ENCODE results near the gene MRM1. TPM values are rescaled to one million over a fixed set of nuclear protein-coding genes. Genes with fewer than 3 reads are reported as not detected.
"Not testable (repeated sequence)": the region's sequence is repeated elsewhere in the genome, so short reads cannot be mapped to it uniquely, and the experiment has no call there.

Gene MRM1
- total RNA-seq, 1 experiment from 2014 or later = 19.9 TPM

DNA sequence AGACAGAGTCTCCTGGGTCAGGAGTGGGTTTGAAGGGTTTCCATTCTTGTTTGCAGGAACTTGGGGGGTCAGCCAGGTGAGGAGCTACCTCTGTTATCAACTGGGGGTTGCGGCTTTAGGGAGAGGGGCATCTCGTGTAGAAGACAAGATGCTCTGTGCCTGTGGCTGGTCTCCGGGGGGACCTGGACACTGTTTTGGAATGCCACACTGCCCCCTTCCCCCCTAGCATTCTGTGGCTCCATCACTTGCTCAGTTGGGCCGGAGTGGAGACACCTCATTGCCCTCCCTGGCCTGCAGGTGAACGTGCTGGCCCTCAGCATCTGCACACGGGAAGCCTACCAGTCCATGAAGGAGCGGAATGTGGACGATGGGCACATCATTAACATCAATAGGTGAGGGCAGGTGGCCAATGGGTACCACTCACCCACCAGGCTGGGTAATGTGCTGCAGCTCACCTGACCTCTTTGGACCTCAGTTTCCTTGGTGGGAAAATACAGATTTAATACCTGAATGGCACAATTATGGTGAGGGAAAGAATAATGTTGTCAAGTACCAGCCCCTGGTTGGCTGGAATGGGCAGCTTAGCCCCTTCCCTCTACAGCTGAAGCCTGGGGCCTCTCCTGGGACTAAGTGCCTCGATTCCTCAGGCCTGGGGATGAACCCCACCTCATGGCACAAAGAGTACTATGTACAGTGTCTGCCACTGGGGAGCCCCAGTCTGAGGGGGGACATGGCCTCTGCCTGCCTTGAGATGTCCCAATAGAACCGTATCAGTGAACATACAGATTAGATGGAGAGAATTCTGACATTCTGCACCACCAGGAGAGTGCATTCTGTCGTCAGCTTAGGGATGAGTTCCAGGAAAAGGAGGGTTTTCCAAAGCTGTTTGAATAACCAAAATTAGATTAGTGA is 3.3 kb upstream of the MRM1 start:
- H3K4me3 ChIP-seq = no peak overlapping the region
- peaks cover 19% of the 10 kb centered on the region for H3K36me3 ChIP-seq
- H3K9me3 ChIP-seq = no peaks in the 10 kb centered on the region
- DNase-seq = no peak
- H3K27me3 ChIP-seq = no peaks in the 10 kb centered on the region

DNA sequence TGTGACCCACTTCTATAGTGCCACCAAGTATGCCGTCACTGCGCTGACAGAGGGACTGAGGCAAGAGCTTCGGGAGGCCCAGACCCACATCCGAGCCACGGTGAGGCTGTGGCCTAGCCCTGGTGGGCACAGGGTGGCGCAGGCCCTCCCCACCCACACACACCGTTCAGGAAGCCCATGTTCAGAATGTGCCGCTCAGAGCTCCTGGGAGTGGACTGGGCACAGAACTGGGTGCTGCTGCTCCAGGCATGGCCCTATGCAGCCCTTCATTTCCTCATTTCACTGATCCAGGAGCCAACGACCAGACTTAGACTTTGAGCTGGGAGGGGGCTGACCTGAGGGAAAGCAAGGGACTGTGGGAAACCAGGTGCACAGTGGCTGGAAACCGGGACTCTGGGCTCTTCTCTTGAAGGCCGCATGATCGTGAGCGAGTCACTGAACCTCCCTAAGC is 2.4 kb upstream of the MRM1 start:
- H3K4me3 ChIP-seq = no peak overlapping the region
- peaks cover 25% of the 10 kb centered on the region for H3K36me3 ChIP-seq
- no peaks in the 10 kb centered on the region for H3K27me3 ChIP-seq
- H3K9me3 ChIP-seq = no peaks in the 10 kb centered on the region
- no peak for DNase-seq

DNA sequence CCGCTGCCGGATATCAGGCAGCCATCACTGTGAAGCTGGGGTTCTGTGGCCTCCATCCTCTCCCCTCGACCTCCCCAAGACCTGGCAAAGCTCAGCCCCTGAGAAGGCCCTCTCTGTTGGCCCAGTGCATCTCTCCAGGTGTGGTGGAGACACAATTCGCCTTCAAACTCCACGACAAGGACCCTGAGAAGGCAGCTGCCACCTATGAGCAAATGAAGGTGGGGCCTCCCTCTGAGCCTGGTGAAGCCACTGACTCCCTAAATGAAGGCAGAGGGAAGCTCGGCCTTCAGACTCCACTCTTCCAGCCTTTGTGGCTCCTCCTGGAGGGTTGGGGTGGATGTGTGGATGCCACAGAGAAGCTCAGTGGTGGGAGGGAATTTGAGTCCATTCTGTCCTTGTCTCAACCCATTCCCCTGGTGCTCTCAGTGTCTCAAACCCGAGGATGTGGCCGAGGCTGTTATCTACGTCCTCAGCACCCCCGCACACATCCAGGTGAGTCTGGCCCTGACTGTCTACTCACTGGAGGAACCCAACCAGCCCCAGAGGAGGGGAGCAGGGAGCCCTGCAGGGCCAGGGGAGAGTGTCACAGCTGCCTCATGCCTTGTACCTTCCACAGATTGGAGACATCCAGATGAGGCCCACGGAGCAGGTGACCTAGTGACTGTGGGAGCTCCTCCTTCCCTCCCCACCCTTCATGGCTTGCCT is 1.7 kb upstream of the MRM1 start:
- no peak overlapping the region for H3K4me3 ChIP-seq
- no peaks in the 10 kb centered on the region for H3K27me3 ChIP-seq
- H3K9me3 ChIP-seq = no peaks in the 10 kb centered on the region
- DNase-seq = no peak
- peaks cover 26% of the 10 kb centered on the region for H3K36me3 ChIP-seq

DNA sequence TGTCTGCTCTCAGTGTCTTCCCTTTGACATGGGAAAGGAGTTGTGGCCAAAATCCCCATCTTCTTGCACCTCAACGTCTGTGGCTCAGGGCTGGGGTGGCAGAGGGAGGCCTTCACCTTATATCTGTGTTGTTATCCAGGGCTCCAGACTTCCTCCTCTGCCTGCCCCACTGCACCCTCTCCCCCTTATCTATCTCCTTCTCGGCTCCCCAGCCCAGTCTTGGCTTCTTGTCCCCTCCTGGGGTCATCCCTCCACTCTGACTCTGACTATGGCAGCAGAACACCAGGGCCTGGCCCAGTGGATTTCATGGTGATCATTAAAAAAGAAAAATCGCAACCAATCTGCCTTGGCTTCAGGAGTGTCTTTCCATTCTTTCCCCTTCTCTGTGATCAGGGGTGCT is 918 bp upstream of the MRM1 start:
- Histone ChIP-seq H3K9me3 (no peaks in the 10 kb centered on the region), H3K4me3 (no peak overlapping the region), H3K36me3 (peaks cover 27% of the 10 kb centered on the region), H3K27me3 (no peaks in the 10 kb centered on the region)
- DNase-seq = no peak

DNA sequence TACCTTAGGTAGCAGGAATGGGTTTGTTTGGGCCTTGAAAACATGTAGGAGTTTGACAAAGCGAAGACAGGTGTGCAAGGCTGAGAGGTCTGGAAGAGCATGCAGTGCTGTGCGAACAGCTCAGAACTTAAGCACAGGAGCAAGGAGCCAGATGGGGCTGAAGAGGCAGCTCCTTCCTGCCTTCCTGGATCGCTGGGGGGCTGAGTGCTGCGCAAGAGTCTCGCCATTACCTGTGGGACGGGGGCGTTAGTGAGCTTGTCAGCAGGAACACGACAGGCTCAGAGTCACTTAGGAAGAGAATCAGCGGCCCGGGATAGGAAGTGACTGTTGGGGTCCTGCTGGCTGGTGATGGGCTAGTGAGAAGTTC is 464 bp upstream of the MRM1 start:
- Histone ChIP-seq H3K27me3 (no peaks in the 10 kb centered on the region), H3K9me3 (no peaks in the 10 kb centered on the region), H3K36me3 (peaks cover 32% of the 10 kb centered on the region), H3K4me3 (peak overlapping the region; percentile 62)
- DNase-seq = no peak

DNA sequence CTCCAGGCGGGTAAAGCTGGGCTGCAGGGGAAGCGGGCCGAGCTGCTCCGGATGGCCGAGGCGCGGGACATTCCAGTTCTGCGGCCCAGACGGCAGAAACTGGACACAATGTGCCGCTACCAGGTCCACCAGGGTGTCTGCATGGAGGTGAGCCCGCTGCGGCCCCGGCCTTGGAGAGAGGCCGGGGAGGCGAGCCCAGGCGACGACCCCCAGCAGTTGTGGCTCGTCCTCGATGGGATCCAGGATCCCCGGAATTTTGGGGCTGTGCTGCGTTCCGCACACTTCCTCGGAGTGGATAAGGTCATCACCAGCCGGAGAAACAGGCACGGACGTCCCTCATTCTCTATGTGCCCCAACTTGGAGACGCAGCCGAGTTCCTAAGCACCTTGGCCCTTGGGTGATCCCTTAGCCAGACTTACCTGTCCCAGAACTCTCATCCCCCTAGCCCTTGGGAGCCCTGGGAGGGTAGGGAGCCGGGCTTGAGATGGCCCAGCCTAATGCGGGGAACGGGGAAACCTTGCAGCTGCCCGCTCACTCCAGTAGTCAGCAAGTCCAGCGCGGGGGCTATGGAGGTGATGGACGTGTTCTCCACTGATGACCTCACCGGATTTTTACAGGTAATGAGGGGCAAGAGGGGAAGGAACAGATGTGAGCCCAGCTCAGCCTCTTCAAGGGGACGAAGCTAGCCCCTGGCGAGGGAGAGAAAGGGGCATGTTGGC is 806 bp downstream of the MRM1 start:
- Histone ChIP-seq H3K9me3 (no peaks in the 10 kb centered on the region), H3K4me3 (peak overlapping the region; percentile 62), H3K27me3 (no peaks in the 10 kb centered on the region), H3K36me3 (peaks cover 23% of the 10 kb centered on the region)
- peak; percentile 23 for DNase-seq

DNA sequence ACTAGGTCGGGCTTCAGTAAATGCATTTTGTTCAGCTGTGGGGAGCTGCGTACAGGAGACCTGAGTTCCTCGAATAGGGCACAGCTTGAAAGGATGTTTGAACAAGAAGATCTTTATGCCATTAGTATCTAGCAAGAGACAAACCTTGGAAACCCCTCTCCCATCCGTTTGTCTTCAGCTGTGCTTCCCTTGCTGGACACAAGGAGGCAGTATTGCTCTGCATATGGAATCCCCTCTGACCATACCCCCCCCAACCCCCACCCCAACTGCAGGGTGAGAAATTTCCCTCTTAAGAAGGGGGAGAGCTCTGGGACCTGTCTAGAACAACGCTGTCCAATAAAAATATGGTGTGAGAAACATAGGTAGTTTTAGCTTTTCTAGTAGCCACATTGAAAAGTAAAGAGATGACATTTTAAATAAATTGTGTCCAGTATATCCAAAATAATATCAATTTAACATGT is 1.6 kb downstream of the MRM1 start:
- DNase-seq = peak; percentile 76
- no peaks in the 10 kb centered on the region for H3K27me3 ChIP-seq
- H3K36me3 ChIP-seq = peaks cover 25% of the 10 kb centered on the region
- H3K4me3 ChIP-seq = peak overlapping the region; percentile 62
- H3K9me3 ChIP-seq = no peaks in the 10 kb centered on the region

DNA sequence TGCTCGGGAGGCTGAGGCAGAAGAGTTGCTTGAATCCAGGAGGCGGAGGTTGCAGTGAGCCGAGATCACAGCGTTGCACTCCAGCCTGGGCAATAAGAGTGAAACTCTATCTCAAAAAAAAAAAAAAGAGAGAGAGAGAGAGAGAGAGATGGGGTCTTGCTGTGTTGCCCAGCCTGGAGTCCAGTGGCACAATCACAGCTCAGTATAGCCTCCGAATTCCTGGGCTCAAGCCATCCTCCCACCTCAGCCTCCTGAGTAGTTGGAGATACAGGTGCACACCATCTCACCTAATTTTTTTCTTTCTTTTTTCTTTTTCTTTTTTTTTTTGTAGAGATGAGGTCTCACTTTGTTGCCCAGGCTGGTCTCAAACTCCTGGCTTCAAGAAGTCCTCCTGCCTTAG is 3.6 kb downstream of the MRM1 start:
- not testable (repeated sequence) for H3K27me3 ChIP-seq, H3K9me3 ChIP-seq, H3K4me3 ChIP-seq, DNase-seq
- peaks cover 37% of the 10 kb centered on the region for H3K36me3 ChIP-seq

DNA sequence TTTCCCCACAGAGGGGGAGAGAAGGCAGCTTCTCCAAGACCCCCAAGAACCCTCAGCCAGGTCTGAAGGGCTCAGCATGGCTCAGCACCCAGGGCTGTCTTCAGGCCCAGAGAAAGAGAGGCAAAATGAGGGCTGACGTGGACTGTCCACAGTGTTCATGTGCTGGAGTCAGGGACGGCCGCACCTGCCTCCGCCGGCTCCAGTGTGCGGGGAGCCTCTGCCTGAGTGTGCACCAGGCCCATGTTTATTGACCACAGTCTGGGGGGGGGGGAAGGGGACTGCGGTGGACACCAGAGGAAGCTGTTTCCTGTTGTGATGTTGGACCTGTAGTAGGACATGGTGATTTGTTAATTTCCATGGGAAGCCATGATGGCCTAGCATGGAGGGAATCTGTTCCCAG is 6.9 kb downstream of the MRM1 start:
- Histone ChIP-seq H3K4me3 (no peak overlapping the region), H3K36me3 (peaks cover 38% of the 10 kb centered on the region), H3K27me3 (no peaks in the 10 kb centered on the region), H3K9me3 (no peaks in the 10 kb centered on the region)
- DNase-seq = no peak

DNA sequence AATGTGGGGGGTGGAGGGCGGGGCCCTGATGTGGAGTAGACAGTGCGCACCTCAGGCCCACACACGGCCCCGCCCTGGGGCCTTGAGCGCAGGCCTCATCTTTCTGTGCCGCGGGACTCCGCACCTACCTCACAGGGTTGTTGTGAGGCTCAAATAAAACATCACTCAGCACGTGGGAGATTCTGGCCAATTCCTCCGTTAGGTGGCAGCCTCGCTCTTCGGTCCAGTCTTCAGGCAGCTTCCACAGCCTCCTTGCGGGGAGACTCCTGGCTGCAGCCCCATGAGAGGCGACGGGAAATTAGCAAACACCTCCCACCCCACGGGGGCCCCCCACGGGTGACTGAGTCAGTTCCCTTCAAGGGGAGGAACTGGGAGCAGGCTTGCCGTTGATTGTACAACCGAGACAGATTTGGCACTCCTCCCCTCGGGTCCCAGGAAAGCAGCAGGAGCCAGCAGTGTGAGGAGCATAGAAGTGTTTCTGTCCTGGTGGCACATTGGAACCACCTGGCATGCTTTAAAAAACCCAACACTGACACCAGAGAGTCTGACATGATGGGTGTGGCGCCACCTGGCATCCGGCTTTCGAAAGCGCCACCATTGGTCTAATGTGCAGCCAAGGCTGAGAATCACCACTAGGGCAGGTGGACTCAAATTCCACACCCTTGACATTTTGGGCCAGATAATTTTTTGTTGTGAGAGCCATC is 7.6 kb downstream of the MRM1 start:
- H3K9me3 ChIP-seq = no peaks in the 10 kb centered on the region
- DNase-seq = no peak
- H3K27me3 ChIP-seq = no peaks in the 10 kb centered on the region
- peaks cover 32% of the 10 kb centered on the region for H3K36me3 ChIP-seq
- no peak overlapping the region for H3K4me3 ChIP-seq

DNA sequence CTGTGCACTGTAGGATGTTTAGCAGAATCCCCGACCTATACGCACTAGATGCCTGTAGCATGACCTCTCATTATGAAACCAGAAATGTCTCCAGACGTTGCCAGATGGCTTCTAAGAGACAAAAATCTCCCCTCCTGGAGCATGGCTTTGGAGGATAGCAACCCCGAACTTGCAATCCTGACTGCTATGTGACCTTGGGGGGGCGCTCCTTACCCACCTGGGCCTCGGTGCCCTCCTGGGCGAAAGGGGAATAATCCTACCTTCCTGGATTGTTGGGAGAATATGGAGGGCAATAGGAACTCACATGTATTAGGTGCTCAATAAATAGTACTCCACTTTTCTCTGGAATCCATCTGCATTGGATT is 8.1 kb downstream of the MRM1 start:
- no peak for DNase-seq
- peaks cover 27% of the 10 kb centered on the region for H3K36me3 ChIP-seq
- H3K27me3 ChIP-seq = no peaks in the 10 kb centered on the region
- no peak overlapping the region for H3K4me3 ChIP-seq
- H3K9me3 ChIP-seq = no peaks in the 10 kb centered on the region

DNA sequence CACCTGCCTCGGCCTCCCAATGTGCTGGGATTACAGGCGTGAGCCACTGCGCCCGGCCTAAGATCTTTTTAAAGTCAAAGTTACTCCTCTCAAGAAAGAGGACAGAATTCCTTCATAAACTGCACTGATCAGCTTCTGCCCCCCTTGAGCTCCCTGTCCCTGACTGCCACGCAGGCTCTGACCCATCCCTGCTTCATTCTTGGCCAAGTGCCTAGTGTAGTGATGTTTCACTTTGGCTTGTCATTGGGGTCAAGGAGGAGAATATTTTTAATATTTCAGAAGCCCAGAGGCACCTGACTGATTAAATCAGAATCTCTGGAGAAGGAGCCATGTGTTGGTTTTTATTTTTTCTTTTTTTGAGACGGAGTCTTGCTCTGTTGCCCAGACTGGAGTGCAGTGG is 9.1 kb downstream of the MRM1 start:
- Histone ChIP-seq H3K4me3 (no peak overlapping the region), H3K9me3 (no peaks in the 10 kb centered on the region), H3K36me3 (peaks cover 26% of the 10 kb centered on the region), H3K27me3 (no peaks in the 10 kb centered on the region)
- peak; percentile 12 for DNase-seq

DNA sequence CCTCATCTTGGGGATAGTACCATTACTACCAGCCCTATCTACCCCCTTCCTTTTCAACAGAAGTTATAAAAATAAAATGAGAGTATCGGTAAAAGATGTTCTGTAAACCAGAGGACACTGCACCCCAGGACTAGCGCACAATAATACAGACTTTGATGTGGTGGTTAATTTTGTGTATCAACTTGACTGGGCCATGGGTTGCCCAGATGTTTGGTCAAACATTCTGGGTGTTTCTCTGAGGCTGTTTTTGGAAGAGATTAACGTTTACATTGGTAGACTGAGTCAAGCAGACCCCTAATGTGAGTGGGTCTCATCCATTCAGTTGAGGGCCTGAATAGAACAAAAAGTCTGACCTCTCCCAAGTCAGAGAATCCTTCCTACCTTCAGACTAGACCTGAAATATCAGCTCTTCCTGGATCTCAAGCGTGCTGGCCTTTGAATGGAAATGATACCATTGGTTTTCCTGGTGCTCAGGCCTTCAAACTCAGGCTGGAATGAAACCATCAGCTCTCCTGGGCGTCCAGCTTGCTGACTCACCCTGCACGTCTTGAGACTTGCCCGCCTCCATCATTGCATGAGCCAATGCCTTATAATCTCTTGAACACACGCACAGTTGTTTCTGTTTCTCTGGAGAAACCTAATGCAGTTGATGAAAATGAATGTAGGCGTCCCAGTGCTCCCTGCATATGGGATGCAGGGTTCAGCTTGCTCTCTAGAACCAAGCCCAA is 10.1 kb downstream of the MRM1 start:
- DNase-seq = peak; percentile 73
- Histone ChIP-seq H3K4me3 (no peak overlapping the region), H3K36me3 (peaks cover 22% of the 10 kb centered on the region), H3K9me3 (no peaks in the 10 kb centered on the region), H3K27me3 (no peaks in the 10 kb centered on the region)

DNA sequence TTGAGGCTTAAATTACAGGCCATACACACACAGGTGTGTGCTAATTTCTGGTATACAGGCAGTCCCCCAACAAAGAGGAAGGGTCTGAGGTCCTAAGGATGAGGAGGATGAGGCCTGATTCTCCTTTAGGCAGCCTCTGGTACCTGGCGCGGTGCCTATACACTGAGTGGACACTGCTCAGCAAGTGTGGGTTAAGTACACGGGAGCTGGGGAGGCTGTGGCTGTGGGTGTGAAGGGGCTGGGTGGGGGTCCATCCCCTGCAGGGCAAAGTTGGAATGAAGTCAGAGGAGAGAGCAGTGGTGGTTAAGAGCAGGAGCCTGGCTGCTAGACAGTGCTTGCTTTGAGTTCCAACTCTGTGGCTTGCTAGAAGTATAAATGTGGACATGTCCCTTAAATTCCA is 10.9 kb downstream of the MRM1 start:
- Histone ChIP-seq H3K36me3 (peaks cover 22% of the 10 kb centered on the region), H3K9me3 (no peaks in the 10 kb centered on the region), H3K4me3 (no peak overlapping the region), H3K27me3 (no peaks in the 10 kb centered on the region)
- no peak for DNase-seq

DNA sequence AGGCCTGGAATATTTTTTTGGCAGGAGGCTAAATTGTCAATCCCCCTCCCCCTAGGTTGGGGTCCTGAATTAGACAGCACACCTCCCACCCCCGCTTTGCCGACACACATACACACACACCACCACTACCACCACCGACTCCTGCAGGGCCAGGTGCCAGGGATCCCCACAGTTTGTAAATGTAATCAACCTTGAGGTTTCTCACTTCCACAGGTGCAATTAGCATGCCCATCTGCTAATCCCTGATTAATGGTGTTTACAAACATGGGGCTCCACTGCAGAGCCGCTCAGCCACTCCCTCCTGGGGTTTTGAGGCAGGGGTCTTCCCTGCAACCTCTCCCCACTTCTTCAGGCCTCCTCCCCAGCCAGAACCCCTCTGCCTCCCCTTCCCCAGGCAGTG is 11.8 kb downstream of the MRM1 start:
- Histone ChIP-seq H3K9me3 (no peaks in the 10 kb centered on the region), H3K27me3 (no peaks in the 10 kb centered on the region), H3K36me3 (peaks cover 14% of the 10 kb centered on the region), H3K4me3 (no peak overlapping the region)
- DNase-seq = no peak

DNA sequence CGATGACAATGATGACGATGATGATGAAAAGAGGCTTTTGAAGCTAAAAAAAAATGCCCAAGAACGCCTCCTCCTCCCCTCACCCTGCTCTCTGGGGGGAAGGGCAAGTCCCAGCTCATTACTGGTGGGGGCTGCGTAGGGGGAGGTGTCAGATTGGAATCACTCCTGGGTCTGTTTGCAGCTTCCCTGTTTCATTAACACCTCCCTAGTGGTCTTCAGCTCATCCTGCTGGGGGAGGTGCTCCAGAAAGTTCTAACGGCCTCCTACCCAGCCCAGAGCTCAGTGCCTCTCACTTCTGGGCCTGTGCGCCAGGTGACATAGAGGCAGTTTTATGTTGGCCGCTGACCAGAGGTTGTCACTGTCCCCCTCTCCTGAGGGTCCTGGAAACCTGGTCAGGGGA is 12.7 kb downstream of the MRM1 start:
- no peaks in the 10 kb centered on the region for H3K27me3 ChIP-seq
- no peak for DNase-seq
- no peaks in the 10 kb centered on the region for H3K9me3 ChIP-seq
- H3K36me3 ChIP-seq = peaks cover 8% of the 10 kb centered on the region
- no peak overlapping the region for H3K4me3 ChIP-seq
